K562 (cell line): Measurements from ENCODE around the gene INTS2. TPM values are rescaled to one million over a fixed set of nuclear protein-coding genes. Genes with fewer than 3 reads are reported as not detected.

Experiments
- ATAC-seq: fragments of 200-7000 bp; cut with Tn5 transposase; 3 replicates; pipeline ENCODE4 v1.9.1; 2020; ENCODE audit warnings: moderate library complexity
- BruUV-seq: library from RNA; stranded (reverse); fragments of 400-500 nt; replicated peaks from 2 replicates; lab custom pipeline; 2021; lab: Mats Ljungman, UMichigan
- CTCF ChIA-PET: fragments of 300-600 bp; formaldehyde crosslinking; extraction: SDS; loops from one replicate; lab custom pipeline; 2021; ENCODE audit warnings: low intra/inter-chr PET ratio; lab: Yijun Ruan, JAX
- POLR2A ChIA-PET: fragments of 300-600, 350-650 bp; sonication (Branson Sonifier 250); formaldehyde crosslinking; extraction: SDS; loops from one replicate; lab custom pipeline; 2021; ENCODE audit warnings: antibody characterized with exemption, inconsistent platforms; lab: Yijun Ruan, JAX
- DNase-seq, 4 experiments: peaks; one replicate each; pipeline versions ENCODE4 v3.0.0 to v3.0.0-alpha.2; 2011 to 2018; ENCODE audit warnings: low spot score in 3 of 4, mixed read lengths in 3 of 4; ENCODE audit errors: extremely low read depth in 1 of 4
- FAIRE-seq: peaks from 2 replicates; lab custom pipeline; 2011; peaks lifted over from hg19 to GRCh38; lab: Jason Lieb, UNC
- H2AFZ ChIP-seq: 2 replicates; pipeline ENCODE4 v1.6.0; 2011; ENCODE audit warnings: low read depth, low read length, control low read depth, inconsistent platforms
- H3K27ac ChIP-seq: fragments of 200-600 bp; 3 replicates; pipeline ENCODE4 v1.8.0; 2011; ENCODE audit warnings: low read depth, mild to moderate bottlenecking, control low read depth, inconsistent platforms, low read length, moderate library complexity, mixed read lengths; ENCODE audit errors: extremely low read depth
- H3K27me3 ChIP-seq, 2 experiments: fragments of 300-600 bp in 1 of 2; 2 replicates in 1 of 2; 3 replicates in 1 of 2; pipeline versions ENCODE4 v1.6.0 to v1.8.0; 2011; ENCODE audit warnings: inconsistent platforms in 2 of 2, low read length in 2 of 2, mild to moderate bottlenecking in 1 of 2, mixed read lengths in 1 of 2, moderate library complexity in 1 of 2; ENCODE audit not compliant: control insufficient read depth in 2 of 2, insufficient read depth in 2 of 2
- H3K36me3 ChIP-seq: fragments of 300-600 bp; 3 replicates; pipeline ENCODE4 v1.8.0; 2011; ENCODE audit warnings: mild to moderate bottlenecking, low read length, inconsistent platforms; ENCODE audit not compliant: control insufficient read depth, insufficient read depth
- H3K4me1 ChIP-seq, 2 experiments: fragments of 200-600 bp in 1 of 2; replicated peaks in 1 of 2; 2 replicates in 1 of 2; 3 replicates in 1 of 2; pipeline versions ENCODE4 v1.5.1 to v1.8.0; 2011; ENCODE audit warnings: inconsistent platforms in 2 of 2, low read length in 2 of 2, mild to moderate bottlenecking in 1 of 2, mixed read lengths in 1 of 2, moderate library complexity in 1 of 2; ENCODE audit not compliant: control insufficient read depth in 2 of 2, insufficient read depth in 2 of 2
- H3K4me2 ChIP-seq: 2 replicates; pipeline ENCODE4 v1.6.1; 2011; ENCODE audit warnings: low read length, control low read depth, inconsistent platforms, mixed read lengths; ENCODE audit not compliant: insufficient read depth
- H3K4me3 ChIP-seq: fragments of 200-600 bp; sonication (generic), shearing (Covaris generic); 2 replicates; pipeline ENCODE4 v1.5.1; 2016; ENCODE audit warnings: control low read depth, inconsistent platforms
- H3K79me2 ChIP-seq: fragments of 200-600 bp; 3 replicates; pipeline ENCODE4 v1.8.0; 2011; ENCODE audit warnings: low read length, inconsistent platforms; ENCODE audit not compliant: control insufficient read depth, insufficient read depth
- H3K9ac ChIP-seq, 2 experiments: 2 replicates each; pipeline versions ENCODE4 v1.6.0 to v1.6.1; 2011; ENCODE audit warnings: low read depth in 2 of 2, low read length in 2 of 2, control low read depth in 1 of 2, inconsistent platforms in 1 of 2, mild to moderate bottlenecking in 1 of 2, mixed read lengths in 1 of 2; ENCODE audit not compliant: insufficient read depth in 1 of 2
- H3K9me1 ChIP-seq: one replicate; pipeline ENCODE4 v1.6.0; 2011; ENCODE audit warnings: inconsistent platforms, mild to moderate bottlenecking, low read length, moderate library complexity; ENCODE audit not compliant: control insufficient read depth, insufficient read depth
- H3K9me3 ChIP-seq: replicated peaks from 2 replicates; pipeline ENCODE4 v1.5.1; 2011; ENCODE audit warnings: low read depth, low read length, inconsistent platforms; ENCODE audit not compliant: control insufficient read depth, insufficient read depth
- H4K20me1 ChIP-seq: replicated peaks from 2 replicates; pipeline ENCODE4 v1.6.1; 2011; ENCODE audit warnings: low read length, inconsistent platforms, mixed read lengths; ENCODE audit not compliant: control insufficient read depth, insufficient read depth
- ARID1B ChIP-seq: fragments of 450-650 bp; IDR thresholded peaks from 2 replicates; pipeline ENCODE4 v1.6.1; 2016; ENCODE audit warnings: antibody characterized with exemption, mild to moderate bottlenecking, inconsistent platforms
- ASH1L ChIP-seq: fragments of 450-650 bp; IDR thresholded peaks from 2 replicates; pipeline ENCODE4 v1.6.1; 2018; ENCODE audit warnings: borderline replicate concordance, mild to moderate bottlenecking, low read depth; ENCODE audit not compliant: partially characterized antibody
- CEBPG ChIP-seq, 3 experiments: fragments of 200-800 bp in 1 of 3; sonication (Bioruptor generic) in 1 of 3; sonication (generic) in 1 of 3; formaldehyde crosslinking in 1 of 3; IDR thresholded peaks in 2 of 3; conservative IDR thresholded peaks in 1 of 3; 2 replicates each; pipeline versions ENCODE4 v1.6.1 to v1.8.0; 2016 to 2022; ENCODE audit warnings: missing compliant biosample characterization in 2 of 3, missing genetic modification characterization in 2 of 3, mild to moderate bottlenecking in 1 of 3, missing genetic modification reagents in 1 of 3
- HDGF ChIP-seq: fragments of 450-650 bp; IDR thresholded peaks from 2 replicates; pipeline ENCODE4 v1.6.1; 2016
- KAT7 ChIP-seq: sonication (generic); formaldehyde crosslinking; IDR thresholded peaks from 2 replicates; pipeline ENCODE4 v1.8.0; 2022; ENCODE audit warnings: missing genetic modification reagents, mild to moderate bottlenecking, borderline replicate concordance
- NCOA4 ChIP-seq: fragments of 450-650 bp; IDR thresholded peaks from 2 replicates; pipeline ENCODE4 v1.6.1; 2018; ENCODE audit warnings: mild to moderate bottlenecking; ENCODE audit not compliant: partially characterized antibody
- SLC30A9 ChIP-seq: fragments of 250-450 bp; sonication (Bioruptor Pico); IDR thresholded peaks from 2 replicates; pipeline ENCODE4 v1.8.0; 2022; ENCODE audit warnings: mild to moderate bottlenecking, moderate library complexity
- U2AF1 ChIP-seq: fragments of 200-400 bp; formaldehyde crosslinking; optimal IDR thresholded peaks from 2 replicates; pipeline ENCODE3; 2017; ENCODE audit warnings: mild to moderate bottlenecking, low read depth, low read length, moderate library complexity
- ZBTB11 ChIP-seq, 3 experiments: fragments of 200-800 bp in 1 of 3; fragments of 250-450 bp in 1 of 3; fragments of 450-650 bp in 1 of 3; sonication (Bioruptor Pico) in 1 of 3; sonication (Bioruptor generic) in 1 of 3; formaldehyde crosslinking in 1 of 3; IDR thresholded peaks; 2 replicates each; pipeline versions ENCODE4 v1.6.1 to v1.8.0; 2016 to 2022; ENCODE audit warnings: mild to moderate bottlenecking in 2 of 3, missing genetic modification characterization in 2 of 3, missing compliant biosample characterization in 1 of 3, moderate library complexity in 1 of 3
- ZBTB49 ChIP-seq: sonication (generic); formaldehyde crosslinking; IDR thresholded peaks from 2 replicates; pipeline ENCODE4 v1.8.0; 2022; ENCODE audit warnings: missing genetic modification reagents, mild to moderate bottlenecking, borderline replicate concordance
- WGBS: fragments of 100-300 bp; shearing (Covaris generic); methylation state at CpG from one replicate; pipeline ENCODE4 v1.1.6; 2016; ENCODE audit warnings: low coverage, mixed read lengths; ENCODE audit not compliant: insufficient coverage; ENCODE audit errors: missing lambda C conversion rate; 5-methylcytosine and 5-hydroxymethylcytosine counted together
- in situ Hi-C: fragments of 300-500 bp; cut with MboI; formaldehyde crosslinking; loops from 4 replicates; pipeline ENCODE4 v1.15.0; 2018; ENCODE audit warnings: inconsistent platforms, mixed read lengths
- intact Hi-C: fragments of 100-400 bp; cut with micrococcal nuclease; formaldehyde crosslinking; loops from 2 replicates; pipeline ENCODE4 v1.14.2; 2022
- polyA plus RNA-seq, 8 experiments: library from polyadenylated mRNA; depleted of rRNA in 4 of 8; stranded (reverse) in 5 of 8; unstranded in 3 of 8; fragments of >200 nt; fragmentation: Nextera tagmentation in 2 of 8; fragmentation: Illumina TruSeq in 1 of 8; extraction: Ambion mirVana in 2 of 8; extraction: Trizol in 1 of 8; gene quantifications; 2 replicates each; pipeline versions ENCODE4 v1.2.1 to v1.2.3, GENCODE V29; 2011 to 2014; ENCODE audit warnings: inconsistent platforms in 1 of 8, missing spikeins in 1 of 8
- total RNA-seq, 7 experiments: library from RNA; depleted of rRNA in 6 of 7; stranded (reverse); fragments of >200 nt in 6 of 7; fragmentation: Illumina TruSeq in 2 of 7; extraction: Trizol in 2 of 7; gene quantifications; 2 replicates each; pipeline versions ENCODE4 v1.2.1 to v1.2.3, GENCODE V29; 2011 to 2021; ENCODE audit warnings: low replicate concordance in 1 of 7

Gene INTS2
- total and polyA plus RNA-seq, 9 of the 15 experiments (the other 6 are each of a cell fraction or from before 2014, with no cell fraction given), result 4.8 to 24.7 (median 12.8) TPM

DNA sequence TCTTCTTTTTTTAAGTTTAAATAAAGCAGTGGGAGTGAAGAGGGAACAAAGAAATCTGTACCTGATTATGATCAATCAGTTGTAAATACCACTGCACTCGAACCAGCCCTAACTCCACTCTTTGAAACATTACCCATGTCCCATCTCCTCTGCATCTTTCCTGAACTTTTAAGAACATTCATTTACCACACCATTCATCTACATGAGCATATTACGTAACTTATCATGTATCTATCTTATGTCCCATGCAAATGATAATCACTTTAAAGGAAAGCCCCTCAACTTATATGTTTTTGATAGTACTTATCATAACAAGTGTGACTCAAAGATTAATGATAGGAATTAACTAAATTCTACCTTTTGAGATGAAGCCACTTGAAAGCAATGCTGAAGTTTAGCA lies 53.7 kb downstream of the INTS2 start:
- Histone ChIP-seq H3K9me1 (no peaks in the 10 kb centered on the region), H3K9ac (no peak overlapping the region), H4K20me1 (no peaks in the 10 kb centered on the region), H3K79me2 (no peaks in the 10 kb centered on the region), H3K27ac (no peak overlapping the region), H3K4me1 (no peaks in the 10 kb centered on the region), H3K4me3 (no peak overlapping the region), H3K9me3 (no peaks in the 10 kb centered on the region), H3K4me2 (no peak overlapping the region), H2AFZ (no peak overlapping the region), H3K27me3 (no peaks in the 10 kb centered on the region), H3K36me3 (peaks cover 54% of the 10 kb centered on the region)
- no peak for FAIRE-seq
- no peak for DNase-seq
- peak in 1 of 3 experiments; percentile 85; a peak in 1 of 6 replicates for TF ChIP-seq ZBTB11 (CRISPR knock-in tag; IDR thresholded peaks at IDR 0.05)
- no peak for TF ChIP-seq ZBTB49 (CRISPR knock-in tag)
- TF ChIP-seq NCOA4, result no peak
- TF ChIP-seq SLC30A9 (CRISPR knock-in tag), result no peak
- no peak for TF ChIP-seq HDGF
- TF ChIP-seq KAT7, result no peak
- TF ChIP-seq ASH1L, result no peak
- TF ChIP-seq U2AF1, result no peak
- no peak for TF ChIP-seq CEBPG (CRISPR knock-in tag; IDR thresholded peaks at IDR 0.05)
- peak; percentile 28 to 35; a peak in 1 of 4 replicates for TF ChIP-seq CEBPG (tag; conservative IDR thresholded peaks at IDR 0.05 in 1 of 2, IDR thresholded peaks at IDR 0.05 in 1 of 2)
- TF ChIP-seq ARID1B, result no peak
- in situ Hi-C loops (no loop called here), intact Hi-C loops (no loop called here)
- no peak for ATAC-seq
- ChIA-PET CTCF (no interaction called here), POLR2A (interaction anchor here (1.9 kb wide), 1 partner anchor 10 kb away, joined by 8 read pairs; the partner anchor contains the start of gene BRIP1)
- 76% methylated on average over 2 of the region's 2 CpGs for WGBS
- no TSS peak for BruUV-seq
